Esophagus mucosa (tissue), 1 donor: ENCODE results near the gene CCDC78. TPM values are rescaled to one million over a fixed set of nuclear protein-coding genes. Genes with fewer than 3 reads are reported as not detected.

Source experiments
- ATAC-seq: fragments of 200-7000 bp; cut with Tn5 transposase; one replicate; pipeline ENCODE4 v1.9.1; 2020
- total RNA-seq: library from RNA; stranded (reverse); gene quantifications from one replicate; pipeline ENCODE4 v1.2.4, GENCODE V29; 2023
- donor health status: DM: yes; HTN: yes; CAD: no.

The CCDC78 gene
- total RNA-seq, 1 donor from 2014 or later: 0.40 TPM

GRCh38 chr16:736936-737481 lies 10.8 kb upstream of the CCDC78 start:
- no peak for ATAC-seq

- no peak for ATAC-seq
These were observed 9.8 kb upstream of the CCDC78 start for GRCh38 chr16:735982-736453.

GRCh38 chr16:734981-735881 lies 9.0 kb upstream of the CCDC78 start:
- no peak for ATAC-seq

GRCh38 chr16:734208-734980 lies 8.2 kb upstream of the CCDC78 start:
- ATAC-seq: no peak

GRCh38 chr16:733382-734207 lies 7.4 kb upstream of the CCDC78 start:
- no peak for ATAC-seq

GRCh38 chr16:732936-733335 lies 6.7 kb upstream of the CCDC78 start:
- ATAC-seq: no peak

- ATAC-seq: no peak
These were observed 6.1 kb upstream of the CCDC78 start for GRCh38 chr16:732332-732731.

- no peak for ATAC-seq
These were observed 4.6 kb upstream of the CCDC78 start for GRCh38 chr16:730666-731509.

GRCh38 chr16:729768-730665 lies 3.8 kb upstream of the CCDC78 start:
- no peak for ATAC-seq

GRCh38 chr16:728890-729744 lies 2.9 kb upstream of the CCDC78 start:
- no peak for ATAC-seq

GRCh38 chr16:728131-728889 lies 2.1 kb upstream of the CCDC78 start:
- ATAC-seq: peak; percentile 44

GRCh38 chr16:727291-727977 lies 1.2 kb upstream of the CCDC78 start:
- ATAC-seq: peak; percentile 10

GRCh38 chr16:726188-726437 lies 130 bp downstream of the CCDC78 start:
- ATAC-seq: no peak

GRCh38 chr16:725463-726187 lies 618 bp downstream of the CCDC78 start:
- no peak for ATAC-seq

GRCh38 chr16:725041-725376 lies 1.2 kb downstream of the CCDC78 start:
- ATAC-seq: no peak

- no peak for ATAC-seq
These were observed 1.8 kb downstream of the CCDC78 start for GRCh38 chr16:724188-725040.

GRCh38 chr16:723695-724094 lies 2.5 kb downstream of the CCDC78 start:
- no peak for ATAC-seq
